ENCODE measurements around the gene USP48.
"Not testable (repeated sequence)": the region's sequence is repeated elsewhere in the genome, so short reads cannot be mapped to it uniquely, and the experiment has no call there.

Gene USP48

DNA sequence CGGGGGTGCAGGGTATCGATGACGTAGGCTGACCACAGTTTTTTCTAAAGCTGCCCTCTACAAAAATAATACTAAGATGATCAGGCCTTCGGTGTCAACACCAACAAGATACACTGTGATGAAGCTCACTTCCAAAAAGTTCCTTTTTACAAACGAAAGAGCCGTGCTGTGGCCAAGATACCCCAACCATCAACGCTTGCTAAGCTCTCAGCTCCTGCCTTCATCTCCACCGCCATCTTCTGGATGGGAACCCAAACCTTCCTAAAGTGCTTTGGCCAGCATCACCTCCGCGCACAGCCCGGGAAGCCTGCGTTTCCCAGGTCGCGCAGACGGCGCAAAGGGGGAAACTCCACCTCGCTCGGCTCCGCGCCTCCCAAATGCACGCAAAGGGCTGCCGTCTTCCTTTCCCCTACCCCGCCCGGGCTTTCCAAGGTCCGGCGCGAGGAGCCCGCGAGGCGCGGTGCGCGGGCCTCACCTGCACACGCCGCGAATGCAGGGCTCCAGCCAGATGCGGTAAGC is 541 bp downstream of the USP48 start:
- peak overlapping the region; percentile 99 for H3K9ac ChIP-seq (ENCODE audit: low read length)
- peak; percentile 76 for DNase-seq (ENCODE audit: low read depth)
- H3K4me3 ChIP-seq (ENCODE audit: low read length), result peak overlapping the region; percentile 97
- H3K4me1 ChIP-seq (ENCODE audit: control insufficient read depth, insufficient read depth, low read length), result peaks cover 6% of the 10 kb centered on the region
- no peaks in the 10 kb centered on the region for H3K36me3 ChIP-seq (ENCODE audit: control insufficient read depth, insufficient read depth, low read length, severe bottlenecking)
- H3K27me3 ChIP-seq (replicated peaks; ENCODE audit: control insufficient read depth, insufficient read depth, low read length), result no peaks in the 10 kb centered on the region
- no peaks in the 10 kb centered on the region for H3K9me3 ChIP-seq (ENCODE audit: control insufficient read depth, low read length)

DNA sequence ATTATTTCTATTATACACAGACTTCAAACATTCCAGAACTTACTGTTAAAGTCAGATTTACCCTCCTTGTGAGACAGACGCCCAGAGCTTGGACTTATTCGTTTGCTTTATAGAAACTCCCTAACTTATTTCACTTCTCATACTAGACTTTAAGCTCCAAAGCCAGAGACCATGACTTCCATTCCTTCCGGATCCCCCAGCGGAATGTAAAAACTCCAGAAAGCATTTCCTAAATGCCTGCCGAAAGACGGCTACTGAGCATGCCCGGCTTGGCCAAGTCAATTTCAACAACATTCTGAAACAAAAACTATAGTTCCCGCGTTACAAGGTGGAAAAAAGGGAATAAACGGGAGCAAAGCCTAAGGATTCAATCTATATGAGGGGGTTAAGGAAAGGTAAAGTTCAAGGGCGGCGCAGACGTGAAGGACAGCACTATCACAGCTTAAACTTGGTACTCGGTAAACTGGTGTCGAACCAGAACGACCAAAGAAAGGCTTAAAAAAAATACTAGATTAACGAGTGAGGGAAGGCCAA is 1.1 kb downstream of the USP48 start:
- Histone ChIP-seq H3K4me1 (ENCODE audit: control insufficient read depth, insufficient read depth, low read length) (peaks cover 6% of the 10 kb centered on the region), H3K9ac (ENCODE audit: low read length) (peak overlapping the region; percentile 99), H3K9me3 (ENCODE audit: control insufficient read depth, low read length) (no peaks in the 10 kb centered on the region), H3K4me3 (ENCODE audit: low read length) (peak overlapping the region; percentile 97), H3K27me3 (replicated peaks; ENCODE audit: control insufficient read depth, insufficient read depth, low read length) (no peaks in the 10 kb centered on the region), H3K36me3 (ENCODE audit: control insufficient read depth, insufficient read depth, low read length, severe bottlenecking) (no peaks in the 10 kb centered on the region)
- DNase-seq (ENCODE audit: low read depth), result peak; percentile 76

DNA sequence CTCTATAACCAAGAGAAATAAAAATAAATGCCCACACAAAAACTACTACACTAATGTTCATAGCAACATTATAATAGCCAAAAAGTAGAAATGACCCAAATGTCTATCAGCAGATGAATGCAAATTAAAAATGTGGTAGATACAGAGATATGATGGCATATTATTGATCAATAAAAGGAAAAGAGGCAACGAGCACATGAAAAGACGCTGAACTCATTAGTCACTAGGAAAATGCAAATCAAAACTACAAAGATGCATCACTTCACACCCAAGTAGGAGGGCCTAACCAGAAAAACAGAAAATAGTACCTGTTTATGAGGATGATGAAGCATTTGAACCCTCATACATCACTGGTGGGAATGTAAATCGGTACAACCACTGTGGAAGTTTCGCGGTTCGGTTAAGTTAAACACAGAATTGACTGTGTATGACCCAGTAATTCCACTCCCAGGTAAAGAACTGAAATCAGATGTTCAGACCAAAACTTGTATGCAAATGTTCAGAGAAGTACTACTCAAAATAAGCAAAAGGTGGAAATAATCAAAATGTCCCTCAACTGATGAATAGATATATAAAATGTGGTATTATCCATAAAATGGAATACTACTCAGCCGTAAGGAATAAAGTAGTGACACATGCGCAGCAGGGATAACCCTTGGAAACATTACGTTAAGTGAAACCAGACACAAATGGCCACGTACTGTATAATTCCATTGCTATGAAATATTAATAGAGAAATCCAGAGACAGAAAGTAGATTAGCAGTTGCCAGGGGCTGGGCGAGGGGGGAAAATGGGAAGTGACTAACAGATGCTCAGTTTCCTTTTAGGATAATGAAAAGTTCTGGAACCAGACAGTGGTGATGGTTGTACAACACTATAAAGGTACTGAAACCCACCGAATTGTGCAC is 3.1 kb downstream of the USP48 start:
- Histone ChIP-seq H3K4me3 (ENCODE audit: low read length) (no peak overlapping the region), H3K9ac (ENCODE audit: low read length) (no peak overlapping the region), H3K36me3 (ENCODE audit: control insufficient read depth, insufficient read depth, low read length, severe bottlenecking) (no peaks in the 10 kb centered on the region), H3K9me3 (ENCODE audit: control insufficient read depth, low read length) (no peaks in the 10 kb centered on the region), H3K27me3 (replicated peaks; ENCODE audit: control insufficient read depth, insufficient read depth, low read length) (no peaks in the 10 kb centered on the region), H3K4me1 (ENCODE audit: control insufficient read depth, insufficient read depth, low read length) (peaks cover 9% of the 10 kb centered on the region)
- DNase-seq (ENCODE audit: low read depth), result no peak

DNA sequence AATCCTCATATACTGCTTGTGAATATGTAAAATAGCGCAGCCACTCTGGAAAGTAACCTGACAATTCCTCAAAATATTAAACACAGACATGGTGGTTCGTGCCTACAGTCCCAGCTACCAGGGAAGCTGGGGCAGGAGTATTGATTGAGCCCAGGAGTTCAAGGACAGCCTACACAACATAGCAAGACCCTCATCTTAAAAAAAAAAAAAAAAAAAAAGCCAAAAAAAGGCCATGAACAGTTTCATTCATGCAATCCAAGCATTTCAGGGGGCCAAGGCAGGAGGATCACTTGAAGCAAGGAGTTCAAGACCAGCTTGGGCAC is 4.6 kb downstream of the USP48 start:
- Histone ChIP-seq H3K4me3 (ENCODE audit: low read length) (no peak overlapping the region), H3K9me3 (ENCODE audit: control insufficient read depth, low read length) (no peaks in the 10 kb centered on the region), H3K4me1 (ENCODE audit: control insufficient read depth, insufficient read depth, low read length) (peaks cover 9% of the 10 kb centered on the region), H3K9ac (ENCODE audit: low read length) (no peak overlapping the region), H3K36me3 (ENCODE audit: control insufficient read depth, insufficient read depth, low read length, severe bottlenecking) (no peaks in the 10 kb centered on the region), H3K27me3 (replicated peaks; ENCODE audit: control insufficient read depth, insufficient read depth, low read length) (no peaks in the 10 kb centered on the region)
- no peak for DNase-seq (ENCODE audit: low read depth)

DNA sequence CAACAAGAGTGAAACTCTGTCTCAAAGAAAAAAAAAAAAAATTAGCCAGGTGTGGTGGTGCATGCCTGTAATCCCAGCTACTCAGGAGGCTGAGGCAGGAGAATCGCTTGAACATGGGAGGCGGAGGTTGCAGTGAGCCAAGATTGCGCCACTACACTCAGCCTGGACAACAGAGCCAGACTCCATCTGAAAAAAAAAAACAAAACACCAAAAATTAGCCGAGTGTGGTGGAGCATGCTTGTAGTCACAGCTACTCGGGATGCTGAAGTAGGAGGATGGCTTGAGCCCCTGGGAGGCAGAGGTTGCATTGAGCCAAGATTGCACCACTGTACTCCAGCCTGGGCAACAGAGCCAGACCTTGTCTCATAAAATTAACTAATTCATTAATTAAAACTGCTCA is 6.0 kb downstream of the USP48 start:
- H3K9ac ChIP-seq (ENCODE audit: low read length); H3K4me1 ChIP-seq (ENCODE audit: control insufficient read depth, insufficient read depth, low read length); H3K27me3 ChIP-seq (replicated peaks; ENCODE audit: control insufficient read depth, insufficient read depth, low read length); DNase-seq (ENCODE audit: low read depth); H3K9me3 ChIP-seq (ENCODE audit: control insufficient read depth, low read length); H3K4me3 ChIP-seq (ENCODE audit: low read length); H3K36me3 ChIP-seq (ENCODE audit: control insufficient read depth, insufficient read depth, low read length, severe bottlenecking): not testable (repeated sequence)

DNA sequence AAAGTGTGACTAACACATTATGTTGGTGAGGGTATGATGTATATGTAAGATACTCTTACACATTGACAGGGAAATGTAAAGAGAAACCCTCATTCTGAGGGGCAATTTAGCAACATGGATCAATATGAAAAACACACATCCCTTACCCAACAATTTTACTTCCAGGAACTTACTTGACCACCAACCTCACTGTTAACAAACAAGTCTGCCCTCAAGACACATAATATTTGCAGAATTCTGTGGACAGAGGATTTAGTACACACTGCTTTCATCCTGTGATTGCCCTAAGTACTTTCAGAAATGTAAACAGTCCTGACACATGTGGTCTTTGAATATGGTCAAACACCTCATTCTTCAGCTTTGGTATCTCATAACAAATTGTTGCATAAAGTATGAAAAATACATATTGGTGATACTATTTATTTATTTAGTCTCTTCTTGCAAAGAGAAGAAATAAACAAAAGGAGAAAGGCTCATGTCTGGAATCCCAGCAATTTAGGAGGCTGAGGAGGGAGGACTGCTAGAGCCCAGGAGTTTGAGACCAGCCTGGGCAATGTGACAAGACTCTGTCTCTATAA is 6.9 kb downstream of the USP48 start:
- no peak overlapping the region for H3K9ac ChIP-seq (ENCODE audit: low read length)
- peak; percentile 64 for DNase-seq (ENCODE audit: low read depth)
- no peaks in the 10 kb centered on the region for H3K27me3 ChIP-seq (replicated peaks; ENCODE audit: control insufficient read depth, insufficient read depth, low read length)
- H3K4me3 ChIP-seq (ENCODE audit: low read length), result no peak overlapping the region
- no peaks in the 10 kb centered on the region for H3K9me3 ChIP-seq (ENCODE audit: control insufficient read depth, low read length)
- no peaks in the 10 kb centered on the region for H3K36me3 ChIP-seq (ENCODE audit: control insufficient read depth, insufficient read depth, low read length, severe bottlenecking)
- peaks cover 9% of the 10 kb centered on the region for H3K4me1 ChIP-seq (ENCODE audit: control insufficient read depth, insufficient read depth, low read length)

DNA sequence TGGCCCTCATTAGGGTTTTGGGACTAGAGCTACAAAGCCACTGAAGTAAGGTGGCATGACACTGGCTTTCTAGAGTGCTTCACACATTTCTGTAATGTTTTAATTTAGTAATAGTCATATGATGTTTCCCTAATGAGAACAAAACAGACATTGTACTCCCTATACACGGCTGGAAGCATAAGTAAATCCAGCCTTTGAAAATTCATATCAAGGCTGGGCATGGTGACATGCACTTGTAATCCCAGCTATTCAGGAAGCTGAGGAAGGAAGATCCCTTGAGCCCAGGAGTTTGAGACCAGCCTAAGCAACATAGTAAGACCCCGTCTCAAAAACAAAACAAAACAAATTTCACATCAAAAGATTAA is 7.4 kb downstream of the USP48 start:
- Histone ChIP-seq H3K9ac (ENCODE audit: low read length) (no peak overlapping the region), H3K4me3 (ENCODE audit: low read length) (no peak overlapping the region), H3K4me1 (ENCODE audit: control insufficient read depth, insufficient read depth, low read length) (peaks cover 9% of the 10 kb centered on the region), H3K9me3 (ENCODE audit: control insufficient read depth, low read length) (no peaks in the 10 kb centered on the region), H3K36me3 (ENCODE audit: control insufficient read depth, insufficient read depth, low read length, severe bottlenecking) (no peaks in the 10 kb centered on the region), H3K27me3 (replicated peaks; ENCODE audit: control insufficient read depth, insufficient read depth, low read length) (no peaks in the 10 kb centered on the region)
- no peak for DNase-seq (ENCODE audit: low read depth)

DNA sequence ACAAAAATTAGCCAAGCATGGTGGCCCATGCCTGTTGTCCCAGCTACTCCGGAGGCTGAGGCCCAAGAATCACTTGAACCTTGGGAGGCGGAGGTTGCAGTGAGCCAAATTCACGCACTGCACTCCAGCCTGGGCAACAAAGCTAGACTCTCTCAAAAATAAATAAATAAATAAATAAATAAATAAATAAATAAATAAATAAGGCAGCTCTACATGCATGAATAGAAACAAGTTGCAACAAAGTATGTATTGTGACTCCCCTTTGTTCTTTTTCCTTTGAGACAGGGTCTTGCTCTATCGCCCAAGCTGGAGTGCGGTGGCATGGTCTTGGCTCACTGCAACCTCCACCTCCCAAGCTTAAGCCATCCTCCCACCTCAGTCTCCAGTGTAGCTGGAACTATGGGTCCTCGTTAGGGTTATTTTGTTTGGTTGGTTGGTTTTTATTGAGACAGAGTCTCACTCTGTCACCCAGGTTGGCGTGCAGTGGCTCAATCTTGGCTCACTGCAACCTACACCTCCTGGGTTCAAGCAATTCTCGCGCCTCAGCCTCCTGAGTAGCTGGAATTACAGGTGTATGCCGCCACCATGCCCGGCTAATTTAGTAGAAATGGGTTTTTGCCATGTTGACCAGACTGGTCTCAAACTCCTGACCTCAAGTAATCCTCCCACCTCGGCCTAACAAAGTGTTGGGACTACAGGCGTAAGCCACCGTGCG is 8.0 kb downstream of the USP48 start:
- peaks cover 4% of the 10 kb centered on the region for H3K4me1 ChIP-seq (ENCODE audit: control insufficient read depth, insufficient read depth, low read length)
- no peak overlapping the region for H3K4me3 ChIP-seq (ENCODE audit: low read length)
- no peaks in the 10 kb centered on the region for H3K36me3 ChIP-seq (ENCODE audit: control insufficient read depth, insufficient read depth, low read length, severe bottlenecking)
- no peaks in the 10 kb centered on the region for H3K27me3 ChIP-seq (replicated peaks; ENCODE audit: control insufficient read depth, insufficient read depth, low read length)
- no peak overlapping the region for H3K9ac ChIP-seq (ENCODE audit: low read length)
- no peak for DNase-seq (ENCODE audit: low read depth)
- H3K9me3 ChIP-seq (ENCODE audit: control insufficient read depth, low read length), result no peaks in the 10 kb centered on the region

DNA sequence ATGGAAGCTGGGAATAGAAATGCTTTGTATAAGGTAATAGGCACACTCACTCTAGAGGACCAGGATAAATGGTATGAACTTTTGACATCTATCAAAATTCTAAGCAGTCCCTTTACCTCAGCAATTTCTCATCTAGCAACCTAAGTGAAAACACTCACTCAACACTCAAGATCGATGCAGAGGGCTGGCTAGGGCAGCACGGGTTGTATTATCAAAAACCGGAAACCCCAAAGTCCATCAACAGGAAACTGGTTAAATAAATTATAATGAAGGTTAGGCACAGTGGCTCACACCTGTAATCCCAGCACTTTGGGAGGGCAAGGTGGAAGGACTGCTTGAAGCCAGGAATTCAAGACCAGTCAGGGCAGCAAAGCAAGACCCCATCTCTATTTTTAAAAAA is 9.4 kb downstream of the USP48 start:
- Histone ChIP-seq H3K4me1 (ENCODE audit: control insufficient read depth, insufficient read depth, low read length) (peaks cover 8% of the 10 kb centered on the region), H3K9me3 (ENCODE audit: control insufficient read depth, low read length) (no peaks in the 10 kb centered on the region), H3K36me3 (ENCODE audit: control insufficient read depth, insufficient read depth, low read length, severe bottlenecking) (no peaks in the 10 kb centered on the region), H3K27me3 (replicated peaks; ENCODE audit: control insufficient read depth, insufficient read depth, low read length) (no peaks in the 10 kb centered on the region), H3K4me3 (ENCODE audit: low read length) (no peak overlapping the region), H3K9ac (ENCODE audit: low read length) (no peak overlapping the region)
- DNase-seq (ENCODE audit: low read depth), result no peak

DNA sequence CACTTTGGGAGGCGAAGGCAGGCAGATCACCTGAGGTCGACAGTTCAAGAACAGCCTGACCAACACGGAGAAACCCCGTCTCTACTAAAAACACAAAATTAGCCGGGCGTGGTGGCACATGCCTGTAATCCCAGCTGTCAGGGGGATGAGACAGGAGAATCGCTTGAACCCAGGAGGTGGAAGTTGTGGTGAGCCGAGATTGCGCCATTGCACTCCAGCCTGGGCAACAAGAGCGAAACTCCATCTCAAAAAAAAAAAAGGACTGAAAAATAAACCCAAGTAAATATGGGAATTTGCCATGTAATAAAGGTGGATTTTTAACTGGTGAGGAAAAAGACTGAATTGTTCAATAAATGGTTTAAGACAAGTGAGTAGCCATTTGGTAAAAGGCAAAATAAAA is 11.3 kb downstream of the USP48 start:
- not testable (repeated sequence) for H3K4me3 ChIP-seq (ENCODE audit: low read length); H3K9me3 ChIP-seq (ENCODE audit: control insufficient read depth, low read length); H3K36me3 ChIP-seq (ENCODE audit: control insufficient read depth, insufficient read depth, low read length, severe bottlenecking); H3K9ac ChIP-seq (ENCODE audit: low read length); DNase-seq (ENCODE audit: low read depth); H3K27me3 ChIP-seq (replicated peaks; ENCODE audit: control insufficient read depth, insufficient read depth, low read length)
- H3K4me1 ChIP-seq (ENCODE audit: control insufficient read depth, insufficient read depth, low read length), result peaks cover 22% of the 10 kb centered on the region

DNA sequence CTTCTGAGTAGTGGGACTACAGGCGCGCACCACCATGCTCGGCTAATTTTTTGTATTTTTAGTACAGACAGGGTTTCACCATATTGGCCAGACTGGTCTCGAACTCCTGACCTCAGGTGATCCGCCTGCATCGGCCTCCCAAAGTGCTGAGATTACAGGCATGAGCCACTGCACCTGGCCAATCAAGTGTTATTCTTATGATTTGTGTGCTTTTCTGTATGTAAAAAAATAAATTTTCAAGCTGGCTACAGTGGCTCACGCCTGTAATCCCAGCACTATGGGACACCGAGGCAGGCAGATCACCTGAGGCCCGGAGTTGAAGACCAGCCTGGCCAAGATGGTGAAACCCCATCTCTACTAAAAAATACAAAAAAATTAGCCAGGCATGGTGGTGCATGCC is 12.3 kb downstream of the USP48 start:
- not testable (repeated sequence) for H3K9me3 ChIP-seq (ENCODE audit: control insufficient read depth, low read length); H3K9ac ChIP-seq (ENCODE audit: low read length); H3K36me3 ChIP-seq (ENCODE audit: control insufficient read depth, insufficient read depth, low read length, severe bottlenecking); H3K27me3 ChIP-seq (replicated peaks; ENCODE audit: control insufficient read depth, insufficient read depth, low read length); H3K4me3 ChIP-seq (ENCODE audit: low read length); DNase-seq (ENCODE audit: low read depth)
- peaks cover 19% of the 10 kb centered on the region for H3K4me1 ChIP-seq (ENCODE audit: control insufficient read depth, insufficient read depth, low read length)

Measured in adipocyte (in vitro differentiated cells).